Retina (tissue), 1 donor: ENCODE data around the gene SLC22A31.
"Not testable (repeated sequence)": the region's sequence is repeated elsewhere in the genome, so short reads cannot be mapped to it uniquely, and the experiment has no call there.

Source experiments
- DNase-seq: peaks from one replicate; pipeline ENCODE4 v3.0.0-alpha.2; 2016

SLC22A31 gene

GRCh38 chr16:89200124-89200849 is at the start of gene SLC22A31:
SLC22A31 (minus strand) TSS chr16:89200537; CDS start chr16:89200501, 36 bp downstream.
- DNase-seq = no peak

- DNase-seq = peak; percentile 34
Observed at GRCh38 chr16:89248196-89248982, 48.1 kb upstream of the SLC22A31 start.

GRCh38 chr16:89247734-89248075 is 47.4 kb upstream of the SLC22A31 start:
- peak; percentile 54 for DNase-seq

GRCh38 chr16:89246903-89247733 is 46.8 kb upstream of the SLC22A31 start:
- DNase-seq = peak; percentile 57

GRCh38 chr16:89246383-89246902 is 46.1 kb upstream of the SLC22A31 start:
- DNase-seq = no peak

GRCh38 chr16:89244754-89245153 is 44.4 kb upstream of the SLC22A31 start:
- DNase-seq = no peak

GRCh38 chr16:89244264-89244663 is 43.9 kb upstream of the SLC22A31 start:
- DNase-seq = not testable (repeated sequence)

- no peak for DNase-seq
Observed at GRCh38 chr16:89243664-89244063, 43.3 kb upstream of the SLC22A31 start.

GRCh38 chr16:89242795-89243200 is 42.5 kb upstream of the SLC22A31 start:
- DNase-seq = no peak

GRCh38 chr16:89241187-89242007 is 41.1 kb upstream of the SLC22A31 start:
- peak; percentile 90 for DNase-seq

- DNase-seq = no peak
Observed at GRCh38 chr16:89237733-89238132, 37.4 kb upstream of the SLC22A31 start.

GRCh38 chr16:89233678-89234490 is 33.5 kb upstream of the SLC22A31 start:
- DNase-seq = no peak

- DNase-seq = no peak
Observed at GRCh38 chr16:89232107-89232506, 31.8 kb upstream of the SLC22A31 start.

- DNase-seq = no peak
Observed at GRCh38 chr16:89230255-89230654, 29.9 kb upstream of the SLC22A31 start.

- no peak for DNase-seq
Observed at GRCh38 chr16:89224665-89225064, 24.3 kb upstream of the SLC22A31 start.

- DNase-seq = no peak
Observed at GRCh38 chr16:89222931-89223330, 22.6 kb upstream of the SLC22A31 start.

GRCh38 chr16:89221604-89222003 is 21.3 kb upstream of the SLC22A31 start:
- DNase-seq = no peak

- no peak for DNase-seq
Observed at GRCh38 chr16:89219365-89219764, 19.0 kb upstream of the SLC22A31 start.

- DNase-seq = peak; percentile 96
Observed at GRCh38 chr16:89217388-89218191, 17.3 kb upstream of the SLC22A31 start, which contains the start of gene ZNF778. ZNF778 (plus strand) TSS chr16:89217703; CDS start chr16:89221128, 3,425 bp downstream.

- no peak for DNase-seq
Observed at GRCh38 chr16:89217138-89217387, 16.7 kb upstream of the SLC22A31 start.
